Loucy (cell line): ENCODE data around the gene NXPH2.

ENCODE experiments used
- H2AFZ ChIP-seq: fragments of 200-600 bp; sonication (generic); 2 replicates; pipeline ENCODE4 v1.6.0; 2016; ENCODE audit warnings: antibody characterized with exemption, mild to moderate bottlenecking, low read length, moderate library complexity
- H3F3A ChIP-seq: fragments of 200-600 bp; 2 replicates; pipeline ENCODE4 v1.6.0; 2016; ENCODE audit warnings: antibody characterized with exemption, low read depth, mild to moderate bottlenecking
- H3K27me3 ChIP-seq: fragments of 200-600 bp; sonication (generic); 2 replicates; pipeline ENCODE4 v1.6.1; 2014; ENCODE audit warnings: low read length, mild to moderate bottlenecking; ENCODE audit not compliant: insufficient read depth, poor library complexity, severe bottlenecking
- H3K36me3 ChIP-seq: fragments of 200-600 bp; sonication (generic); 2 replicates; pipeline ENCODE4 v1.6.1; 2016; ENCODE audit warnings: low read length; ENCODE audit not compliant: insufficient read depth
- H3K4me1 ChIP-seq: fragments of 200-600 bp; sonication (generic); 2 replicates; pipeline ENCODE4 v1.5.1; 2014; ENCODE audit warnings: low read length, mild to moderate bottlenecking; ENCODE audit not compliant: insufficient read depth, poor library complexity, severe bottlenecking
- H3K4me2 ChIP-seq: fragments of 200-600 bp; sonication (generic); 2 replicates; pipeline ENCODE4 v1.6.0; 2014; ENCODE audit warnings: antibody characterized with exemption, low read length, low read depth, mild to moderate bottlenecking; ENCODE audit not compliant: poor library complexity, severe bottlenecking
- H3K4me3 ChIP-seq: fragments of 200-600 bp; sonication (generic); 2 replicates; pipeline ENCODE4 v1.5.1; 2014; ENCODE audit warnings: low read length, mild to moderate bottlenecking, mixed read lengths; ENCODE audit not compliant: poor library complexity, severe bottlenecking
- H3K79me2 ChIP-seq: fragments of 200-600 bp; sonication (generic); 2 replicates; pipeline ENCODE4 v1.6.1; 2014; ENCODE audit warnings: low read length; ENCODE audit not compliant: insufficient read depth
- H3K9ac ChIP-seq: fragments of 200-600 bp; sonication (generic); 2 replicates; pipeline ENCODE4 v1.6.0; 2014; ENCODE audit warnings: mild to moderate bottlenecking, low read depth, low read length, moderate library complexity; ENCODE audit not compliant: poor library complexity, severe bottlenecking
- H3K9me2 ChIP-seq: fragments of 200-600 bp; sonication (generic); replicated peaks from 2 replicates; pipeline ENCODE4 v1.6.1; 2016; ENCODE audit warnings: low read depth, low read length, mixed read lengths
- H3K9me3 ChIP-seq: fragments of 200-600 bp; sonication (generic); 2 replicates; pipeline ENCODE4 v1.6.1; 2014; ENCODE audit warnings: mild to moderate bottlenecking, antibody characterized with exemption, low read length, low read depth; ENCODE audit not compliant: insufficient read depth
- H4K20me1 ChIP-seq: fragments of 200-600 bp; sonication (generic); 2 replicates; pipeline ENCODE4 v1.6.0; 2014; ENCODE audit warnings: antibody characterized with exemption, low read length, mild to moderate bottlenecking; ENCODE audit not compliant: insufficient read depth, poor library complexity, severe bottlenecking
- EZH2phosphoT487 ChIP-seq: fragments of 200-600 bp; IDR thresholded peaks from 2 replicates; pipeline ENCODE4 v1.6.1; 2018; ENCODE audit warnings: antibody characterized with exemption, mild to moderate bottlenecking, moderate library complexity, borderline replicate concordance
- TF ChIP-seq, protein P1 (sequence below): fragments of 200-600 bp; sonication (generic); conservative IDR thresholded peaks from 2 replicates; pipeline ENCODE4 v1.5.1; 2014; ENCODE audit warnings: mild to moderate bottlenecking, antibody characterized with exemption, low read length

NXPH2 gene

DNA sequence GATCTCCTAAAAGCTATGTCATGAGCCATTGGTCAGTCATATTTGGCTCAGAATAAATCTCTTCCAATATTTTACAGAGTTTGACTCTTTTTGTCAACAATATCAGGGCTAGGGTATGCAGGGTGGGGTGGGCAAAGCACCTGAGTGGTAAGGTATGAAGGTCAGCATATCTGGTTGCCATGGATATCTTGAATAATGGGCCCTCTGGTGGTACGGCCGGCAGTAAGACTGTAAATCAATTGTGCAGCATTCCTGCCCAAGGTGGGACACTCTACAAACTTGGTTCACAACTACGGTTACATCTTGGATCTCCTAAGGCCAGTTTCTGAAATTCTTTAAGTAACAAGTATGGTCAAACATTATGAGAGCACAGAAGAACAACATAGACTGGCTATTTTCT is 159.1 kb downstream of the NXPH2 start:
- TF ChIP-seq, protein P1, sequence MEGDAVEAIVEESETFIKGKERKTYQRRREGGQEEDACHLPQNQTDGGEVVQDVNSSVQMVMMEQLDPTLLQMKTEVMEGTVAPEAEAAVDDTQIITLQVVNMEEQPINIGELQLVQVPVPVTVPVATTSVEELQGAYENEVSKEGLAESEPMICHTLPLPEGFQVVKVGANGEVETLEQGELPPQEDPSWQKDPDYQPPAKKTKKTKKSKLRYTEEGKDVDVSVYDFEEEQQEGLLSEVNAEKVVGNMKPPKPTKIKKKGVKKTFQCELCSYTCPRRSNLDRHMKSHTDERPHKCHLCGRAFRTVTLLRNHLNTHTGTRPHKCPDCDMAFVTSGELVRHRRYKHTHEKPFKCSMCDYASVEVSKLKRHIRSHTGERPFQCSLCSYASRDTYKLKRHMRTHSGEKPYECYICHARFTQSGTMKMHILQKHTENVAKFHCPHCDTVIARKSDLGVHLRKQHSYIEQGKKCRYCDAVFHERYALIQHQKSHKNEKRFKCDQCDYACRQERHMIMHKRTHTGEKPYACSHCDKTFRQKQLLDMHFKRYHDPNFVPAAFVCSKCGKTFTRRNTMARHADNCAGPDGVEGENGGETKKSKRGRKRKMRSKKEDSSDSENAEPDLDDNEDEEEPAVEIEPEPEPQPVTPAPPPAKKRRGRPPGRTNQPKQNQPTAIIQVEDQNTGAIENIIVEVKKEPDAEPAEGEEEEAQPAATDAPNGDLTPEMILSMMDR: no peak
- no peak for TF ChIP-seq EZH2phosphoT487
- Histone ChIP-seq H3F3A (no peaks in the 10 kb centered on the region), H4K20me1 (no peaks in the 10 kb centered on the region), H3K4me3 (no peak overlapping the region), H3K4me2 (no peak overlapping the region), H3K9me3 (no peaks in the 10 kb centered on the region), H3K27me3 (no peaks in the 10 kb centered on the region), H2AFZ (no peak overlapping the region), H3K4me1 (no peaks in the 10 kb centered on the region), H3K9me2 (no peaks in the 10 kb centered on the region), H3K79me2 (no peaks in the 10 kb centered on the region), H3K36me3 (no peaks in the 10 kb centered on the region), H3K9ac (no peak overlapping the region)

DNA sequence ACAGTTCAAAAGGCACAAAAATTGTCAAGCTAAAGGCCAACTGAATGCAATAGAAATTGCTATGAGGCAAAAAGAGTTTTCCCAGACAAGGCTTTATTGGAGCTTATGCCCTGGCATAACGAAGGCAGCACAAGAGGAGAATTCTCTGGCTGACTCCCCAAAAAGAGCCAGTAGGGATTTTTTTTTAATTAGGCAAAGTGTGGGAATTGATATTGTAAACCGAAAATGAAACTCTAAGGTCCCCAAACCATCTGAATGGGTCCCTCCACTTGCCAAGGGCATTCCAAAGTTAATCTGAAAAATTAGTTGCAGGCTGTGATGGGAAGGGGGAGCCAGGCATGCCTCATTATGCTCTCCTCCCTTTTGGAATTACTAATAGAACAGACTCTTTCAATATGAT is 159.8 kb downstream of the NXPH2 start:
- Histone ChIP-seq H3K79me2 (no peaks in the 10 kb centered on the region), H3K9ac (no peak overlapping the region), H3K36me3 (no peaks in the 10 kb centered on the region), H3F3A (no peaks in the 10 kb centered on the region), H4K20me1 (no peaks in the 10 kb centered on the region), H3K4me3 (no peak overlapping the region), H3K4me2 (no peak overlapping the region), H3K4me1 (no peaks in the 10 kb centered on the region), H3K9me2 (no peaks in the 10 kb centered on the region), H3K9me3 (no peaks in the 10 kb centered on the region), H2AFZ (no peak overlapping the region), H3K27me3 (no peaks in the 10 kb centered on the region)
- TF ChIP-seq EZH2phosphoT487: no peak
- TF ChIP-seq, protein P1: no peak
